GM23248 (cell line): ENCODE measurements around the gene ABLIM2. TPM values are rescaled to one million over a fixed set of nuclear protein-coding genes. Genes with fewer than 3 reads are reported as not detected.

ENCODE experiments used
- DNase-seq: peaks from one replicate; pipeline ENCODE4 v3.0.0-alpha.2; 2015
- H2AFZ ChIP-seq: fragments of 200-600 bp; sonication (generic); 2 replicates; pipeline ENCODE4 v1.6.1; 2016; ENCODE audit warnings: antibody characterized with exemption
- H3F3A ChIP-seq: fragments of 200-600 bp; sonication (generic); 2 replicates; pipeline ENCODE4 v1.6.1; 2016; ENCODE audit warnings: mild to moderate bottlenecking, antibody characterized with exemption, mixed run types; ENCODE audit not compliant: insufficient read depth
- H3K27ac ChIP-seq: fragments of 200-600 bp; sonication (generic); 2 replicates; pipeline ENCODE4 v1.5.1; 2016; ENCODE audit warnings: mild to moderate bottlenecking
- H3K27me3 ChIP-seq: fragments of 200-600 bp; sonication (generic); replicated peaks from 2 replicates; pipeline ENCODE4 v1.6.1; 2016; ENCODE audit warnings: mild to moderate bottlenecking; ENCODE audit not compliant: insufficient read depth
- H3K36me3 ChIP-seq: fragments of 200-600 bp; sonication (generic); 2 replicates; pipeline ENCODE4 v1.6.1; 2016; ENCODE audit warnings: low read depth, mild to moderate bottlenecking
- H3K4me1 ChIP-seq: fragments of 200-600 bp; sonication (generic); 2 replicates; pipeline ENCODE4 v1.6.1; 2016; ENCODE audit warnings: mild to moderate bottlenecking; ENCODE audit not compliant: insufficient read depth
- H3K4me2 ChIP-seq: fragments of 200-600 bp; sonication (generic); one replicate; pipeline ENCODE4 v1.6.1; 2016; ENCODE audit warnings: mild to moderate bottlenecking; ENCODE audit not compliant: unreplicated experiment
- H3K4me3 ChIP-seq: fragments of 200-600 bp; sonication (generic); 2 replicates; pipeline ENCODE4 v1.5.1; 2016; ENCODE audit warnings: mild to moderate bottlenecking
- H3K79me2 ChIP-seq: fragments of 200-600 bp; sonication (generic); 2 replicates; pipeline ENCODE4 v1.6.1; 2016; ENCODE audit warnings: mild to moderate bottlenecking; ENCODE audit not compliant: insufficient read depth
- H3K9ac ChIP-seq: fragments of 200-600 bp; sonication (generic); 2 replicates; pipeline ENCODE4 v1.6.1; 2016; ENCODE audit warnings: mild to moderate bottlenecking
- H3K9me2 ChIP-seq: fragments of 200-600 bp; sonication (generic); 2 replicates; pipeline ENCODE4 v1.6.1; 2016; ENCODE audit warnings: mixed run types, mild to moderate bottlenecking, moderate library complexity; ENCODE audit not compliant: insufficient read depth
- H3K9me3 ChIP-seq: fragments of 200-600 bp; sonication (generic); one replicate; pipeline ENCODE4 v1.6.1; 2017; ENCODE audit warnings: low read depth
- H4K20me1 ChIP-seq: fragments of 200-600 bp; sonication (generic); 2 replicates; pipeline ENCODE4 v1.6.0; 2016; ENCODE audit not compliant: insufficient read depth
- EZH2 ChIP-seq: fragments of 200-600 bp; sonication (generic); IDR thresholded peaks from 2 replicates; pipeline ENCODE4 v1.6.1; 2018; ENCODE audit warnings: antibody characterized with exemption, mild to moderate bottlenecking; ENCODE audit not compliant: insufficient read depth, poor library complexity, severe bottlenecking
- EZH2phosphoT487 ChIP-seq: fragments of 200-600 bp; sonication (generic); IDR thresholded peaks from 2 replicates; pipeline ENCODE4 v1.6.1; 2018; ENCODE audit warnings: antibody characterized with exemption, moderate library complexity, mild to moderate bottlenecking, low read depth; ENCODE audit not compliant: insufficient read depth
- WGBS, 2 experiments: methylation state at CpG; one replicate each; pipeline ENCODE4 v1.1.6; 2015 to 2017; ENCODE audit warnings: low lambda C conversion rate in 2 of 2, low coverage in 1 of 2; ENCODE audit errors: missing lambda C conversion rate in 2 of 2; 5-methylcytosine and 5-hydroxymethylcytosine counted together
- in situ Hi-C: fragments of 300-500 bp; cut with MboI; formaldehyde crosslinking; loops from 2 replicates; pipeline ENCODE4 v1.15.0; 2020
- polyA plus RNA-seq: library from polyadenylated mRNA; unstranded; fragments of >200 nt; fragmentation: Nextera tagmentation; extraction: Ambion mirVana; gene quantifications from 2 replicates; pipeline ENCODE4 v1.2.1, GENCODE V29; 2016
- total RNA-seq: library from RNA; depleted of rRNA; stranded (reverse); fragments of >200 nt; shearing (Covaris generic); gene quantifications from 2 replicates; pipeline ENCODE4 v1.2.3, GENCODE V29; 2014

Gene ABLIM2
- total and polyA plus RNA-seq, 2 experiments from 2014 or later = not detected

DNA sequence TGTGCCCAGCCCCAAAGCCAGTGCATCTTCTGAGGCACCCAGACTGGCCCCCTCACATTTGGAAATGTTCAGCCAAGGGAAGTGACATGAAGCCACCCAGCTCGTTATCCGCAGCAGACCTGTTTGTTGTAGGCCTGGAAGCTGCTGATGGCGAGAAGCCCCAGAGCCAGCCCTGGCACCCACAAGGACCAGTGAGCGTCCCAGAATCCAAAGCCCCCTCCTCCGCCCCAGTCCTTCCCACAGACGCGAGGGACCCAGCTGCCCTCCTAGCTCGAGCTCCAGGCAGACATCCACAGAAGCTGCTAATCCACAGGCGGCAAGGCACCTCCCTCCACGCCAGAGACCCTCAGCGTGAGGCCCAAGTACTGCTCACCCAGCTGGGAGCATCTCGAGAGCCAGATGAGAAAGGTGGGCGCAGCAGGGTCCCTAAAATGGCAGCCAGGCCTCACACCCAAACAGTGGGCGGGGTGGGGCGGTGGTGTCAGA, 7.4 kb downstream of the ABLIM2 start:
- Histone ChIP-seq H3K4me2 (no peak overlapping the region), H3K9ac (no peak overlapping the region), H2AFZ (no peak overlapping the region), H3K36me3 (no peaks in the 10 kb centered on the region), H3K4me1 (no peaks in the 10 kb centered on the region), H3K27me3 (peaks cover 30% of the 10 kb centered on the region), H3K79me2 (no peaks in the 10 kb centered on the region), H3K9me3 (no peaks in the 10 kb centered on the region), H3K27ac (no peak overlapping the region), H3F3A (no peaks in the 10 kb centered on the region), H3K9me2 (no peaks in the 10 kb centered on the region), H3K4me3 (no peak overlapping the region), H4K20me1 (no peaks in the 10 kb centered on the region)
- in situ Hi-C loops = no loop called here
- DNase-seq = no peak
- TF ChIP-seq EZH2 (no peak), EZH2phosphoT487 (no peak)
- WGBS, 2 experiments = 58 to 59% methylated on average over 15 of the region's 15 CpGs

- Histone ChIP-seq H3K9me2 (no peaks in the 10 kb centered on the region), H2AFZ (no peak overlapping the region), H3F3A (no peaks in the 10 kb centered on the region), H3K27ac (no peak overlapping the region), H3K4me2 (no peak overlapping the region), H3K4me3 (no peak overlapping the region), H4K20me1 (no peaks in the 10 kb centered on the region), H3K36me3 (no peaks in the 10 kb centered on the region), H3K9ac (no peak overlapping the region), H3K27me3 (peaks cover 37% of the 10 kb centered on the region), H3K79me2 (no peaks in the 10 kb centered on the region), H3K4me1 (no peaks in the 10 kb centered on the region), H3K9me3 (no peaks in the 10 kb centered on the region)
- peak; percentile 53 for DNase-seq
- TF ChIP-seq EZH2phosphoT487 (no peak), EZH2 (no peak)
- WGBS, 2 experiments = 34 to 38% methylated on average over 29 of the region's 29 CpGs
- in situ Hi-C loops = no loop called here
Measured at GRCh38 chr4:8150152-8151090, 8.2 kb downstream of the ABLIM2 start.

- no peak overlapping the region for H3K27ac ChIP-seq
- H2AFZ ChIP-seq = no peak overlapping the region
- H3K4me1 ChIP-seq = no peaks in the 10 kb centered on the region
- no peak for DNase-seq
- H3K4me2 ChIP-seq = no peak overlapping the region
- 63 to 67% methylated on average over 7 of the region's 7 CpGs for WGBS, 2 experiments
- in situ Hi-C loops = no loop called here
- no peaks in the 10 kb centered on the region for H3K9me2 ChIP-seq
- H3F3A ChIP-seq = no peaks in the 10 kb centered on the region
- no peaks in the 10 kb centered on the region for H3K79me2 ChIP-seq
- no peak for TF ChIP-seq EZH2
- H3K27me3 ChIP-seq = peaks cover 45% of the 10 kb centered on the region
- H4K20me1 ChIP-seq = no peaks in the 10 kb centered on the region
- no peaks in the 10 kb centered on the region for H3K36me3 ChIP-seq
- H3K9me3 ChIP-seq = no peaks in the 10 kb centered on the region
- no peak overlapping the region for H3K9ac ChIP-seq
- H3K4me3 ChIP-seq = no peak overlapping the region
Measured at GRCh38 chr4:8149664-8150063, 8.9 kb downstream of the ABLIM2 start.

GRCh38 chr4:8148785-8149435, 9.7 kb downstream of the ABLIM2 start:
- no peaks in the 10 kb centered on the region for H3K9me2 ChIP-seq
- in situ Hi-C loops = no loop called here

More at GRCh38 chr4:8148785-8149435, 9.7 kb downstream of the ABLIM2 start:
- no peak for DNase-seq
- 75% methylated on average over 13 to 14 of the region's 14 CpGs for WGBS, 2 experiments
- H3K4me2 ChIP-seq = no peak overlapping the region
- peaks cover 51% of the 10 kb centered on the region for H3K27me3 ChIP-seq
- H3K79me2 ChIP-seq = no peaks in the 10 kb centered on the region
- no peaks in the 10 kb centered on the region for H3F3A ChIP-seq
- H2AFZ ChIP-seq = no peak overlapping the region
- no peak overlapping the region for H3K9ac ChIP-seq
- TF ChIP-seq EZH2 (no peak), EZH2phosphoT487 (no peak)
- H3K9me3 ChIP-seq = no peaks in the 10 kb centered on the region
- H4K20me1 ChIP-seq = no peaks in the 10 kb centered on the region
- H3K27ac ChIP-seq = no peak overlapping the region
- H3K36me3 ChIP-seq = no peaks in the 10 kb centered on the region
- H3K4me3 ChIP-seq = no peak overlapping the region
- H3K4me1 ChIP-seq = no peaks in the 10 kb centered on the region
